ENCODE measurements around the gene CNMD. TPM values are rescaled to one million over a fixed set of nuclear protein-coding genes. Genes with fewer than 3 reads are reported as not detected.

CNMD gene
- total RNA-seq, 3 donors from 2014 or later (not counting 1 experiment from before 2014, with no cell fraction given) = not detected

- Mint-ChIP-seq H3K4me3 (peak overlapping the region; percentile 49), H3K27ac (no peak overlapping the region), H3K4me1 (peaks cover 0 to 5% of the 10 kb centered on the region in 2 donors), H3K27me3 (ENCODE audit: low read depth in 2 of 2) (peaks cover 39 to 64% of the 10 kb centered on the region in 2 donors), H3K36me3 (no peaks in the 10 kb centered on the region), H3K9me3 (no peaks in the 10 kb centered on the region)
- Histone ChIP-seq H3K27me3 (ENCODE audit: control insufficient read depth, insufficient read depth, low read length) (peaks cover 15% of the 10 kb centered on the region), H3K4me1 (ENCODE audit: control insufficient read depth, insufficient read depth, low read length) (peaks cover 7% of the 10 kb centered on the region), H3K9me3 (ENCODE audit: control insufficient read depth, insufficient read depth, low read length) (no peaks in the 10 kb centered on the region), H3K4me3 (ENCODE audit: low read length) (no peak overlapping the region), H3K27ac (ENCODE audit: low read length) (no peak overlapping the region), H3K36me3 (ENCODE audit: control insufficient read depth, insufficient read depth, low read length) (no peaks in the 10 kb centered on the region)
- DNase-seq (peak; percentile 16 to 35), ATAC-seq (peak in 2 of 3 donors; percentile 57 to 81)
- peak; percentile 53 for TF ChIP-seq CTCF (IDR thresholded peaks at IDR 0.05)
- intact Hi-C loops (cut with micrococcal nuclease) = no loop called here
- WGBS (ENCODE audit: insufficient coverage) = 11% methylated on average over 75 of the region's 75 CpGs
These were observed 727 bp downstream of the CNMD start for GRCh38 chr13:52738719-52739467.

GRCh38 chr13:52737965-52738364, 1.7 kb downstream of the CNMD start:
- H3K4me1 ChIP-seq (ENCODE audit: control insufficient read depth, insufficient read depth, low read length) = peaks cover 7% of the 10 kb centered on the region
- intact Hi-C loops (cut with micrococcal nuclease) = no loop called here
- peaks cover 15% of the 10 kb centered on the region for H3K27me3 ChIP-seq (ENCODE audit: control insufficient read depth, insufficient read depth, low read length)
- WGBS (ENCODE audit: insufficient coverage) = 85% methylated on average over 2 of the region's 4 CpGs
- H3K27ac ChIP-seq (ENCODE audit: low read length) = no peak overlapping the region
- ATAC-seq (no peak), DNase-seq (no peak)
- H3K4me3 ChIP-seq (ENCODE audit: low read length) = no peak overlapping the region
- Mint-ChIP-seq H3K4me1 (peaks cover 0 to 5% of the 10 kb centered on the region in 2 donors), H3K27ac (no peak overlapping the region), H3K36me3 (no peaks in the 10 kb centered on the region), H3K4me3 (peak overlapping the region; percentile 13), H3K9me3 (no peaks in the 10 kb centered on the region), H3K27me3 (ENCODE audit: low read depth in 2 of 2) (peaks cover 36 to 56% of the 10 kb centered on the region in 2 donors)
- no peak for TF ChIP-seq CTCF (IDR thresholded peaks at IDR 0.05)
- no peaks in the 10 kb centered on the region for H3K9me3 ChIP-seq (ENCODE audit: control insufficient read depth, insufficient read depth, low read length)
- H3K36me3 ChIP-seq (ENCODE audit: control insufficient read depth, insufficient read depth, low read length) = no peaks in the 10 kb centered on the region

GRCh38 chr13:52737451-52737850, 2.2 kb downstream of the CNMD start:
- H3K36me3 Mint-ChIP-seq = no peaks in the 10 kb centered on the region
- peaks cover 7% of the 10 kb centered on the region for H3K4me1 ChIP-seq (ENCODE audit: control insufficient read depth, insufficient read depth, low read length)
- peaks cover 32 to 51% of the 10 kb centered on the region in 2 donors for H3K27me3 Mint-ChIP-seq (ENCODE audit: low read depth in 2 of 2)
- H3K9me3 Mint-ChIP-seq = no peaks in the 10 kb centered on the region
- ATAC-seq = no peak
- no peak overlapping the region for H3K27ac Mint-ChIP-seq
- H3K4me3 Mint-ChIP-seq = peak overlapping the region; percentile 13
- H3K4me3 ChIP-seq (ENCODE audit: low read length) = no peak overlapping the region
- DNase-seq = no peak
- no peaks in the 10 kb centered on the region for H3K9me3 ChIP-seq (ENCODE audit: control insufficient read depth, insufficient read depth, low read length)
- H3K36me3 ChIP-seq (ENCODE audit: control insufficient read depth, insufficient read depth, low read length) = no peaks in the 10 kb centered on the region
- H3K27me3 ChIP-seq (ENCODE audit: control insufficient read depth, insufficient read depth, low read length) = peaks cover 15% of the 10 kb centered on the region
- no peak overlapping the region for H3K27ac ChIP-seq (ENCODE audit: low read length)
- TF ChIP-seq CTCF (IDR thresholded peaks at IDR 0.05) = no peak
- H3K4me1 Mint-ChIP-seq = peaks cover 0 to 5% of the 10 kb centered on the region in 2 donors
- intact Hi-C loops (cut with micrococcal nuclease) = no loop called here

GRCh38 chr13:52736891-52737290, 2.7 kb downstream of the CNMD start:
- Mint-ChIP-seq H3K27me3 (ENCODE audit: low read depth in 2 of 2) (peaks cover 29 to 45% of the 10 kb centered on the region in 2 donors), H3K4me1 (peaks cover 0 to 5% of the 10 kb centered on the region in 2 donors), H3K36me3 (no peaks in the 10 kb centered on the region), H3K9me3 (no peaks in the 10 kb centered on the region), H3K4me3 (no peak overlapping the region), H3K27ac (no peak overlapping the region)
- TF ChIP-seq CTCF (IDR thresholded peaks at IDR 0.05) = no peak
- DNase-seq (no peak), ATAC-seq (no peak)
- Histone ChIP-seq H3K4me3 (ENCODE audit: low read length) (no peak overlapping the region), H3K4me1 (ENCODE audit: control insufficient read depth, insufficient read depth, low read length) (peaks cover 7% of the 10 kb centered on the region), H3K27ac (ENCODE audit: low read length) (no peak overlapping the region), H3K36me3 (ENCODE audit: control insufficient read depth, insufficient read depth, low read length) (no peaks in the 10 kb centered on the region), H3K9me3 (ENCODE audit: control insufficient read depth, insufficient read depth, low read length) (no peaks in the 10 kb centered on the region), H3K27me3 (ENCODE audit: control insufficient read depth, insufficient read depth, low read length) (peaks cover 15% of the 10 kb centered on the region)
- intact Hi-C loops (cut with micrococcal nuclease) = no loop called here
- 96% methylated on average over 2 of the region's 2 CpGs for WGBS (ENCODE audit: insufficient coverage)

Measured in natural killer cell (primary cell).